Body of pancreas (tissue), 4 donors: Measurements from ENCODE around the gene PPP1R17. TPM values are rescaled to one million over a fixed set of nuclear protein-coding genes. Genes with fewer than 3 reads are reported as not detected.

Experiments used
- ATAC-seq: fragments of 150-250 bp; one replicate; pipeline ENCODE4 v1.9.1; 2016
- DNase-seq, 4 donors: peaks; one replicate each; pipeline ENCODE4 v3.0.0-alpha.2; 2019
- H3K27ac ChIP-seq, 4 donors: fragments of 200-600 bp; sonication (generic); 1 replicate in 3 of 4; 2 replicates in 1 of 4; pipeline versions ENCODE4 v1.5.1 to v1.6.1; 2016 to 2019; ENCODE audit warnings: mild to moderate bottlenecking in 1 of 4, mixed read lengths in 1 of 4, moderate library complexity in 1 of 4
- H3K27me3 ChIP-seq, 2 donors: fragments of 200-600 bp; sonication (generic); one replicate each; pipeline ENCODE4 v1.6.0; 2016; ENCODE audit warnings: mild to moderate bottlenecking in 1 of 2
- H3K36me3 ChIP-seq, 2 donors: fragments of 200-600 bp; sonication (generic); replicated peaks in 1 of 2; 2 replicates each; pipeline ENCODE4 v1.5.1; 2016; ENCODE audit warnings: low read depth in 2 of 2; ENCODE audit not compliant: insufficient read depth in 1 of 2
- H3K4me1 ChIP-seq: fragments of 200-600 bp; sonication (generic); one replicate; pipeline ENCODE4 v1.6.0; 2016
- H3K4me3 ChIP-seq, 2 donors: fragments of 200-600 bp; sonication (generic); 1 replicate in 1 of 2; 2 replicates in 1 of 2; pipeline ENCODE4 v1.5.1; 2016 to 2019
- H3K9me3 ChIP-seq, 3 donors: fragments of 200-600 bp; sonication (generic); 1 replicate in 2 of 3; 2 replicates in 1 of 3; pipeline ENCODE4 v1.5.1; 2016
- POLR2A ChIP-seq, 3 donors: fragments of 450-650 bp; IDR thresholded peaks; one replicate each; pipeline ENCODE4 v1.6.1; 2016; ENCODE audit warnings: antibody characterized with exemption in 3 of 3, mild to moderate bottlenecking in 2 of 3
- WGBS, 2 donors: methylation state at CpG; one replicate each; pipeline ENCODE4 v1.1.5; 2017; 5-methylcytosine and 5-hydroxymethylcytosine counted together
- intact Hi-C: fragments of 100-400 bp; cut with DNase I; formaldehyde crosslinking; loops from one replicate; pipeline ENCODE4 v1.15.1; 2023
- total RNA-seq, 2 donors: library from RNA; depleted of rRNA; stranded (reverse); fragments of >200 nt; gene quantifications; one replicate each; pipeline ENCODE4 v1.1.0, GENCODE V29; 2016
- TF ChIP-seq, protein P1 (sequence below), 7 experiments: fragments of 450-650 bp in 4 of 7; fragments of 200-600 bp in 3 of 7; sonication (generic) in 3 of 7; IDR thresholded peaks; one replicate each; pipeline ENCODE4 v1.5.1; 2016 to 2019; ENCODE audit warnings: antibody characterized with exemption in 7 of 7

Gene PPP1R17
- total RNA-seq, 2 donors from 2014 or later: not detected

- DNase-seq (no peak), ATAC-seq (no peak)
- Histone ChIP-seq H3K27ac (no peak overlapping the region), H3K4me1 (no peaks in the 10 kb centered on the region), H3K27me3 (no peaks in the 10 kb centered on the region), H3K9me3 (no peaks in the 10 kb centered on the region), H3K36me3 (no peaks in the 10 kb centered on the region), H3K4me3 (no peak overlapping the region)
- intact Hi-C loops: no loop called here
- TF ChIP-seq, protein P1, sequence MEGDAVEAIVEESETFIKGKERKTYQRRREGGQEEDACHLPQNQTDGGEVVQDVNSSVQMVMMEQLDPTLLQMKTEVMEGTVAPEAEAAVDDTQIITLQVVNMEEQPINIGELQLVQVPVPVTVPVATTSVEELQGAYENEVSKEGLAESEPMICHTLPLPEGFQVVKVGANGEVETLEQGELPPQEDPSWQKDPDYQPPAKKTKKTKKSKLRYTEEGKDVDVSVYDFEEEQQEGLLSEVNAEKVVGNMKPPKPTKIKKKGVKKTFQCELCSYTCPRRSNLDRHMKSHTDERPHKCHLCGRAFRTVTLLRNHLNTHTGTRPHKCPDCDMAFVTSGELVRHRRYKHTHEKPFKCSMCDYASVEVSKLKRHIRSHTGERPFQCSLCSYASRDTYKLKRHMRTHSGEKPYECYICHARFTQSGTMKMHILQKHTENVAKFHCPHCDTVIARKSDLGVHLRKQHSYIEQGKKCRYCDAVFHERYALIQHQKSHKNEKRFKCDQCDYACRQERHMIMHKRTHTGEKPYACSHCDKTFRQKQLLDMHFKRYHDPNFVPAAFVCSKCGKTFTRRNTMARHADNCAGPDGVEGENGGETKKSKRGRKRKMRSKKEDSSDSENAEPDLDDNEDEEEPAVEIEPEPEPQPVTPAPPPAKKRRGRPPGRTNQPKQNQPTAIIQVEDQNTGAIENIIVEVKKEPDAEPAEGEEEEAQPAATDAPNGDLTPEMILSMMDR (IDR thresholded peaks at IDR 0.05): no peak
- TF ChIP-seq POLR2A (IDR thresholded peaks at IDR 0.05): no peak
Observed at GRCh38 chr7:31664890-31665289, 22.1 kb upstream of the PPP1R17 start.

- no peak overlapping the region for H3K4me3 ChIP-seq
- H3K27ac ChIP-seq: no peak overlapping the region
- no peak for DNase-seq
- H3K36me3 ChIP-seq: no peaks in the 10 kb centered on the region
- TF ChIP-seq, protein P1 (IDR thresholded peaks at IDR 0.05): no peak
- TF ChIP-seq POLR2A (IDR thresholded peaks at IDR 0.05): no peak
- WGBS, 2 donors: 73 to 84% methylated on average over 1 of the region's 1 CpG
- intact Hi-C loops: no loop called here
- no peak for ATAC-seq
- no peaks in the 10 kb centered on the region for H3K9me3 ChIP-seq
- no peaks in the 10 kb centered on the region for H3K4me1 ChIP-seq
- no peaks in the 10 kb centered on the region for H3K27me3 ChIP-seq
Observed at GRCh38 chr7:31665546-31665945, 21.5 kb upstream of the PPP1R17 start.

DNA sequence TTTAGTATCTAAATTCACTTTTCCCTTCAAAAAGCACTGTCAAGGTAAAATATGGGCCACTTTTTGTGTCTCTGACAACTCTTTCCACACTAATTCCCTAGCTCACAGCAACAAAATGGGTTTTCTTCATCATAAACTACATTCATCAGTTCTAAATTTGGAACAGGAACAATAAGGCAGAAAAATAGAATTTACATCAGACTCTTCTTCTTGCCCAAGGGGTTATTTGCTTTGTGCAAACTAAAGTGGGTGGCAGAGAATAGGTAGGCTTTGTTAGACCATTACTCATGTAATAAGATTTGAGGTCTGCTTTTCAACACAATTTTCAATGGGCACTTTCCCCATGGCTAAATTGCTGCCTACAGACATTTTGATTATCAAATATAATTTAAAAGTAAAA is 17.6 kb upstream of the PPP1R17 start:
- H3K4me3 ChIP-seq: no peak overlapping the region
- H3K4me1 ChIP-seq: no peaks in the 10 kb centered on the region
- intact Hi-C loops: no loop called here
- no peaks in the 10 kb centered on the region for H3K27me3 ChIP-seq
- no peak overlapping the region for H3K27ac ChIP-seq
- DNase-seq (no peak), ATAC-seq (no peak)
- H3K36me3 ChIP-seq: no peaks in the 10 kb centered on the region
- no peak for TF ChIP-seq POLR2A (IDR thresholded peaks at IDR 0.05)
- TF ChIP-seq, protein P1 (IDR thresholded peaks at IDR 0.05): no peak
- H3K9me3 ChIP-seq: no peaks in the 10 kb centered on the region

DNA sequence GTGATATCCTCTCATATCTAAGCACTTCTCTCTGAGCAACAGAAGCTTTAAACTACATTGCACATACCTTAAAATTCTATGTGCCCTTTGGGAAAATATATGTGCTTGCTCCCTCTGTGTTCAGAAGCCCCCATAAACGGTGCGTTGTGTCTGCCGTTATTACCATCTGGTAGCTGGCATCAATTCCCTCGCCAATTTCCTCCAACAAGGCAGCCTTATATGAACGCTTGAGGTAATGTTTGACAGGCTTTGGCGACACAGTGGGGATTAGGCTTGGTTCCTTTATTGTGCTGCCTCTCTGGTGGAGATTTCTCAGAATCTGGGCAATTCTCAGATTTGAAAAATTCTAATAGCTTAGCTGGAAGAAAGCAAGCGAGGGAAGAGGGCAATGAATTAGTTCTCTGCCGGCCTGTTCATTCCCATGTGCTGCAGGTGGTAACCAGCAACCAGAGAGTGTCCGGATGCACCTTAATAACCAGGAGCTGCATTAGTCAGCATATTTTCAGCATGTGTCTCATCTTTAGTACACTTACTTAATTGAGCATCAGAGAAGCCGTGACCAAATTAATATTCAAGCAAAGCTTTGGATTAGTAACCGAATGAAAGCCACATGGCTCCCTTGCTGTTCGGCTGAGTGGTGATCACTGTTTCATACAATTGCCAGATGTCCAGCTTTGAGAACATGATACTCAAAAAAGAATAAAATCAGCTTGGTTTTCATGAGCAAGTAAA is 7.3 kb upstream of the PPP1R17 start:
- intact Hi-C loops: no loop called here
- Histone ChIP-seq H3K9me3 (no peaks in the 10 kb centered on the region), H3K4me1 (no peaks in the 10 kb centered on the region), H3K4me3 (no peak overlapping the region), H3K27me3 (no peaks in the 10 kb centered on the region), H3K36me3 (no peaks in the 10 kb centered on the region), H3K27ac (no peak overlapping the region)
- DNase-seq: no peak
- no peak for ATAC-seq
- WGBS, 2 donors: 73 to 78% methylated on average over 12 of the region's 12 CpGs
- TF ChIP-seq POLR2A (IDR thresholded peaks at IDR 0.05): no peak
- TF ChIP-seq, protein P1 (IDR thresholded peaks at IDR 0.05): no peak
